Heart right ventricle (tissue), 16 donors: ENCODE data around the gene UBE2M. TPM values are rescaled to one million over a fixed set of nuclear protein-coding genes. Genes with fewer than 3 reads are reported as not detected.

Experiments
- ATAC-seq, 8 donors: fragments of 200-7000 bp; cut with Tn5 transposase; one replicate each; pipeline ENCODE4 v1.9.1; 2020; ENCODE audit warnings: mild to moderate bottlenecking in 8 of 8, moderate library complexity in 8 of 8, moderate number of reproducible peaks in 1 of 8
- DNase-seq, 2 donors: peaks; one replicate each; pipeline ENCODE4 v3.0.0-alpha.2; 2020
- H3K27ac ChIP-seq, 10 donors: fragments of 200-600 bp; sonication (generic) in 2 of 10; one replicate each; pipeline versions ENCODE4 v1.5.0 to v1.8.0; 2020 to 2022; ENCODE audit warnings: mild to moderate bottlenecking in 3 of 10
- H3K27me3 ChIP-seq, 7 donors: fragments of 200-600 bp; one replicate each; pipeline ENCODE4 v1.8.0; 2021 to 2022; ENCODE audit warnings: mild to moderate bottlenecking in 2 of 7
- H3K36me3 ChIP-seq, 9 donors: fragments of 200-600 bp; sonication (generic) in 1 of 9; one replicate each; pipeline versions ENCODE4 v1.5.0 to v1.8.0; 2020 to 2022; ENCODE audit warnings: mild to moderate bottlenecking in 2 of 9
- H3K4me1 ChIP-seq, 9 donors: fragments of 200-600 bp; sonication (generic) in 1 of 9; one replicate each; pipeline versions ENCODE4 v1.5.0 to v1.8.0; 2020 to 2022; ENCODE audit warnings: mild to moderate bottlenecking in 4 of 9
- H3K4me3 ChIP-seq, 10 donors: fragments of 200-600 bp; sonication (generic) in 2 of 10; one replicate each; pipeline versions ENCODE4 v1.5.0 to v1.8.0; 2020 to 2022; ENCODE audit warnings: mild to moderate bottlenecking in 7 of 10, moderate library complexity in 2 of 10
- H3K9me3 ChIP-seq, 11 donors: fragments of 200-600 bp in 10 of 11; sonication (generic) in 2 of 11; one replicate each; pipeline versions ENCODE4 v1.5.0 to v1.8.0; 2013 to 2022; ENCODE audit warnings: mild to moderate bottlenecking in 2 of 11, control low read depth in 1 of 11, moderate library complexity in 1 of 11
- CTCF ChIP-seq, 9 donors: fragments of 200-600 bp; sonication (generic) in 2 of 9; IDR thresholded peaks; one replicate each; pipeline versions ENCODE4 v1.5.0 to v1.8.0; 2021 to 2022; ENCODE audit warnings: antibody characterized with exemption in 9 of 9, mild to moderate bottlenecking in 5 of 9, moderate library complexity in 1 of 9
- WGBS, 2 donors: extraction: QIAGEN DNeasy Blood & Tissue Kit; methylation state at CpG; one replicate each; pipeline ENCODE4 v1.1.7; 2013; ENCODE audit warnings: inconsistent platforms in 1 of 2; 5-methylcytosine and 5-hydroxymethylcytosine counted together
- intact Hi-C, 10 donors: fragments of 100-400 bp; cut with DNase I; formaldehyde crosslinking; loops; one replicate each; pipeline versions ENCODE4 v1.11.1 to v1.14.2; 2022
- polyA plus RNA-seq, 2 donors: library from polyadenylated mRNA; stranded (reverse); fragments of 200-250 nt; gene quantifications; one replicate each; pipeline ENCODE4 v1.2.3, GENCODE V29; 2013
- total RNA-seq, 10 donors: library from RNA; stranded (reverse); fragmentation: NEBNext Ultra II Directional in 3 of 10; extraction: Animal tissue kit (Norgen Biotek cat#: 25700) in 3 of 10; gene quantifications; one replicate each; pipeline versions ENCODE4 v1.2.1 to v1.2.4, GENCODE V29; 2021 to 2023
- donor health status: Arrhythmogenic right ventricular cardiomyopathy.
- donor health status: ischemic (EF 13 %, LVEDD 7.1; RV severe dilation, severe dysfunction).
- donor health status: healthy with polysubstance abuse.
- donor health status: DM: no; HTN: yes; CAD: no.
- donor health status: DM: no; HTN: no; CAD: no.
- donor health status: ischemic (EF 25% LVEDD 6.9; RV normal size, moderate dysfunction).
- donor health status: ischemic (EF 25% LVEDD 5.7; RV mildly dilated, moderate dysfunction).
- donor health status: healthy.
- donor health status: DM: yes; HTN: yes; CAD: no.
- donor health status: Ischemic cardiomyopathy.
- donor health status: ischemic (EF 35%, LVEDD 5.7; RV mildly dilated, moderate dysfunction).
- donor health status: nonischemic (EF 11% LVEDD 7.7; RV severe dilation, severe dysfunction).
- donor health status: DM: yes; HTN: yes; CAD: no.
- donor health status: PGD.
- donor health status: ischemic (EF 29% LVEDD 5.4; RV normal size, mild dysfunction).
- donor health status: nonischemic (EF 23%, LVEDD 6.1; RV moderate dilation, normal function).

UBE2M gene
- total and polyA plus RNA-seq, 12 donors: 45.4 to 146 (median 118) TPM

- no peak for TF ChIP-seq CTCF (IDR thresholded peaks at IDR 0.05)
- peak overlapping the region in 2 of 10 donors; percentile 31 to 38 for H3K27ac ChIP-seq
These were observed 4.7 kb upstream of the UBE2M start for GRCh38 chr19:58563034-58563573.

GRCh38 chr19:58562122-58563033 lies 4.0 kb upstream of the UBE2M start:
- Histone ChIP-seq H3K4me3 (peak overlapping the region; percentile 22 to 61 (median 50)), H3K36me3 (peaks cover 0 to 15% (median 4%) of the 10 kb centered on the region in 9 donors), H3K4me1 (peaks cover 16 to 46% (median 36%) of the 10 kb centered on the region in 9 donors), H3K27me3 (peaks cover 0 to 24% (median 0%) of the 10 kb centered on the region in 7 donors), H3K27ac (peak overlapping the region in 8 of 10 donors; percentile 9 to 56 (median 30)), H3K9me3 (no peaks in the 10 kb centered on the region)
- whole genome bisulfite sequencing, 2 donors: 4 to 7% methylated on average over 96 to 107 of the region's 107 CpGs
- ATAC-seq: peak in 2 of 8 donors; percentile 0 to 14
- peak in 1 of 2 donors; percentile 50 for DNase-seq
- intact Hi-C loops: no loop called here
- TF ChIP-seq CTCF (IDR thresholded peaks at IDR 0.05): no peak

More at GRCh38 chr19:58563034-58563573, 4.7 kb upstream of the UBE2M start:
- ATAC-seq (no peak), DNase-seq (no peak)
- Histone ChIP-seq H3K4me1 (peaks cover 16 to 44% (median 32%) of the 10 kb centered on the region in 9 donors), H3K27me3 (peaks cover 0 to 24% (median 0%) of the 10 kb centered on the region in 7 donors), H3K9me3 (no peaks in the 10 kb centered on the region), H3K36me3 (peaks cover 0 to 21% (median 4%) of the 10 kb centered on the region in 9 donors), H3K4me3 (peak overlapping the region; percentile 22 to 61 (median 50))
- 4% methylated on average over 40 of the region's 40 CpGs for WGBS, 2 donors
- intact Hi-C loops: no loop called here

- DNase-seq (no peak), ATAC-seq (no peak)
- 56 to 58% methylated on average over 16 of the region's 16 CpGs for WGBS, 2 donors
- Histone ChIP-seq H3K36me3 (peaks cover 0 to 11% (median under 1%) of the 10 kb centered on the region in 9 donors), H3K27ac (peak overlapping the region in 3 of 10 donors; percentile 30 to 38 (median 31)), H3K4me3 (peak overlapping the region in 9 of 10 donors; percentile 31 to 61 (median 52)), H3K9me3 (no peaks in the 10 kb centered on the region), H3K27me3 (peaks cover 0 to 24% (median 0%) of the 10 kb centered on the region in 7 donors), H3K4me1 (peaks cover 23 to 54% (median 44%) of the 10 kb centered on the region in 9 donors)
- intact Hi-C loops: no loop called here
- no peak for TF ChIP-seq CTCF (IDR thresholded peaks at IDR 0.05)
These were observed 3.1 kb upstream of the UBE2M start for GRCh38 chr19:58561373-58562121.

GRCh38 chr19:58560921-58561320 lies 2.5 kb upstream of the UBE2M start:
- ATAC-seq (no peak), DNase-seq (no peak)
- intact Hi-C loops: no loop called here
- H3K4me1 ChIP-seq: peaks cover 23 to 61% (median 50%) of the 10 kb centered on the region in 9 donors
- TF ChIP-seq CTCF (IDR thresholded peaks at IDR 0.05): no peak
- no peak overlapping the region for H3K4me3 ChIP-seq
- H3K9me3 ChIP-seq: no peaks in the 10 kb centered on the region
- no peak overlapping the region for H3K27ac ChIP-seq
- peaks cover 0 to 24% (median 0%) of the 10 kb centered on the region in 7 donors for H3K27me3 ChIP-seq
- H3K36me3 ChIP-seq: peaks cover 0 to 12% (median 7%) of the 10 kb centered on the region in 9 donors
